HepG2 (cell line): ENCODE measurements around the gene STK17A. TPM values are rescaled to one million over a fixed set of nuclear protein-coding genes. Genes with fewer than 3 reads are reported as not detected.

Experiments used
- ATAC-seq: fragments of 200-7000 bp; cut with Tn5 transposase; 3 replicates; pipeline ENCODE4 v1.9.1; 2020; ENCODE audit warnings: mild to moderate bottlenecking, moderate library complexity
- BruUV-seq: library from RNA; stranded (reverse); fragments of 400-500 nt; replicated peaks from 2 replicates; lab custom pipeline; 2021; lab: Mats Ljungman, UMichigan
- CTCF ChIA-PET: fragments of 300-600 bp; formaldehyde crosslinking; extraction: SDS; loops from one replicate; lab custom pipeline; 2021; ENCODE audit warnings: low total read pairs, inconsistent platforms, low intra/inter-chr PET ratio; lab: Yijun Ruan, JAX
- POLR2A ChIA-PET: fragments of 350-600 bp; sonication (Branson Sonifier 250); formaldehyde crosslinking; loops from one replicate; lab custom pipeline; 2020; ENCODE audit warnings: antibody characterized with exemption, inconsistent platforms; lab: Yijun Ruan, JAX
- DNase-seq: peaks from one replicate; pipeline ENCODE4 v3.0.0-alpha.2; 2015; ENCODE audit warnings: low spot score
- FAIRE-seq: peaks from 3 replicates; lab custom pipeline; 2011; peaks lifted over from hg19 to GRCh38; lab: Jason Lieb, UNC
- H2AFZ ChIP-seq: one replicate; pipeline ENCODE4 v1.6.1; 2011; ENCODE audit warnings: low read length, inconsistent platforms
- H3K27ac ChIP-seq: fragments of 300-600 bp; 3 replicates; pipeline ENCODE4 v1.8.0; 2011; ENCODE audit warnings: mixed run types, mild to moderate bottlenecking, mixed read lengths, low read length, inconsistent platforms; ENCODE audit not compliant: insufficient read depth; ENCODE audit errors: extremely low read length
- H3K27me3 ChIP-seq, 2 experiments: fragments of 200-600 bp in 1 of 2; 2 replicates in 1 of 2; 3 replicates in 1 of 2; pipeline versions ENCODE4 v1.6.0 to v1.8.0; 2011; ENCODE audit warnings: low read length in 2 of 2, mild to moderate bottlenecking in 2 of 2, moderate library complexity in 2 of 2, inconsistent platforms in 1 of 2; ENCODE audit not compliant: insufficient read depth in 2 of 2, control insufficient read depth in 1 of 2
- H3K36me3 ChIP-seq, 2 experiments: fragments of 200-600 bp in 1 of 2; replicated peaks in 1 of 2; 2 replicates in 1 of 2; 3 replicates in 1 of 2; pipeline versions ENCODE4 v1.5.1 to v1.8.0; 2011; ENCODE audit warnings: low read length in 2 of 2, inconsistent platforms in 1 of 2; ENCODE audit not compliant: insufficient read depth in 2 of 2, control insufficient read depth in 1 of 2
- H3K4me1 ChIP-seq: 2 replicates; pipeline ENCODE4 v1.5.1; 2012; ENCODE audit warnings: low read length, inconsistent platforms; ENCODE audit not compliant: insufficient read depth
- H3K4me2 ChIP-seq: 2 replicates; pipeline ENCODE4 v1.6.0; 2011; ENCODE audit warnings: low read depth, low read length, inconsistent platforms
- H3K4me3 ChIP-seq, 3 experiments: fragments of 200-600 bp in 1 of 3; sonication (generic), shearing (Covaris generic) in 1 of 3; replicated peaks in 1 of 3; 2 replicates each; pipeline ENCODE4 v1.5.1; 2011 to 2016; ENCODE audit warnings: low read length in 3 of 3, inconsistent platforms in 2 of 3, low read depth in 2 of 3, mild to moderate bottlenecking in 2 of 3, control low read depth in 1 of 3, mixed read lengths in 1 of 3; ENCODE audit not compliant: insufficient read depth in 1 of 3
- H3K79me2 ChIP-seq: one replicate; pipeline ENCODE4 v1.6.1; 2011; ENCODE audit warnings: low read length, inconsistent platforms; ENCODE audit not compliant: insufficient read depth
- H3K9ac ChIP-seq: 2 replicates; pipeline ENCODE4 v1.6.0; 2011; ENCODE audit warnings: mild to moderate bottlenecking, low read depth, low read length, inconsistent platforms; ENCODE audit not compliant: insufficient read depth
- H3K9me3 ChIP-seq: 2 replicates; pipeline ENCODE4 v1.5.1; 2012; ENCODE audit warnings: mild to moderate bottlenecking, low read length
- H4K20me1 ChIP-seq: 2 replicates; pipeline ENCODE4 v1.6.0; 2011; ENCODE audit warnings: inconsistent platforms, mild to moderate bottlenecking, low read length, moderate library complexity; ENCODE audit not compliant: insufficient read depth
- FOSL1 ChIP-seq: sonication (generic); formaldehyde crosslinking; IDR thresholded peaks from 2 replicates; pipeline ENCODE4 v1.9.0; 2021; ENCODE audit warnings: missing genetic modification reagents, borderline replicate concordance
- FOXO1 ChIP-seq: sonication (generic); formaldehyde crosslinking; IDR thresholded peaks from 2 replicates; pipeline ENCODE4 v1.4.0; 2020; ENCODE audit warnings: missing genetic modification reagents
- HDAC1 ChIP-seq: sonication (generic); formaldehyde crosslinking; IDR thresholded peaks from 2 replicates; pipeline ENCODE4 v1.5.1; 2020; ENCODE audit warnings: mild to moderate bottlenecking, missing genetic modification reagents
- HNF4G ChIP-seq, 2 experiments: sonication (generic) in 1 of 2; formaldehyde crosslinking in 1 of 2; IDR thresholded peaks; 2 replicates each; pipeline versions ENCODE4 v1.4.0 to v1.6.1; 2011 to 2020; ENCODE audit warnings: borderline replicate concordance in 2 of 2, low read depth in 2 of 2, mild to moderate bottlenecking in 2 of 2, low read length in 1 of 2, missing genetic modification reagents in 1 of 2, moderate library complexity in 1 of 2
- IRF2 ChIP-seq: IDR thresholded peaks from 2 replicates; pipeline ENCODE4 v1.6.1; 2018; ENCODE audit warnings: missing genetic modification reagents, missing compliant biosample characterization
- MBD4 ChIP-seq: IDR thresholded peaks from 2 replicates; pipeline ENCODE4 v1.6.1; 2012; ENCODE audit warnings: low read length, inconsistent platforms, borderline replicate concordance
- MEIS1 ChIP-seq: sonication (generic); formaldehyde crosslinking; IDR thresholded peaks from 2 replicates; pipeline ENCODE4 v1.9.0; 2021; ENCODE audit warnings: mild to moderate bottlenecking, missing genetic modification reagents, moderate library complexity, borderline replicate concordance
- MIER3 ChIP-seq: IDR thresholded peaks from 2 replicates; pipeline ENCODE4 v1.6.1; 2016; ENCODE audit warnings: missing compliant biosample characterization, borderline replicate concordance
- NBN ChIP-seq: fragments of 450-650 bp; conservative IDR thresholded peaks from 2 replicates; pipeline ENCODE4 v1.6.1; 2017
- RFX1 ChIP-seq: fragments of 450-650 bp; IDR thresholded peaks from 2 replicates; pipeline ENCODE4 v1.6.1; 2017
- SP5 ChIP-seq: IDR thresholded peaks from 2 replicates; pipeline ENCODE4 v1.6.1; 2016; ENCODE audit warnings: low read depth, borderline replicate concordance
- ZFX ChIP-seq: sonication (generic); formaldehyde crosslinking; IDR thresholded peaks from 2 replicates; pipeline ENCODE4 v1.4.0; 2020; ENCODE audit warnings: mild to moderate bottlenecking, low read depth, missing genetic modification reagents, moderate library complexity
- ZMAT3 ChIP-seq: sonication (generic); formaldehyde crosslinking; conservative IDR thresholded peaks from 2 replicates; pipeline ENCODE4 v1.7.0; 2021; ENCODE audit warnings: missing genetic modification reagents
- ZNF225 ChIP-seq: sonication (generic); formaldehyde crosslinking; IDR thresholded peaks from 2 replicates; pipeline ENCODE4 v1.4.0; 2020; ENCODE audit warnings: mild to moderate bottlenecking, missing genetic modification reagents
- ZNF577 ChIP-seq: sonication (generic); formaldehyde crosslinking; IDR thresholded peaks from 2 replicates; pipeline ENCODE4 v1.4.0; 2020; ENCODE audit warnings: mild to moderate bottlenecking, low read depth, missing genetic modification reagents, borderline replicate concordance
- ZNF615 ChIP-seq: sonication (generic); formaldehyde crosslinking; IDR thresholded peaks from 2 replicates; pipeline ENCODE4 v1.5.0; 2020; ENCODE audit warnings: mild to moderate bottlenecking, missing genetic modification reagents, borderline replicate concordance
- ZSCAN22 ChIP-seq: sonication (generic); formaldehyde crosslinking; IDR thresholded peaks from 2 replicates; pipeline ENCODE4 v1.4.0; 2020; ENCODE audit warnings: mild to moderate bottlenecking, missing genetic modification reagents
- WGBS: methylation state at CpG from one replicate; pipeline ENCODE4 v1.1.6; 2017; ENCODE audit warnings: low lambda C conversion rate; 5-methylcytosine and 5-hydroxymethylcytosine counted together
- in situ Hi-C: cut with HindIII; loops from 2 replicates; pipeline ENCODE4 v1.10.0; 2017; ENCODE audit warnings: low pct_unique_long_range_greater_than_20kb; ENCODE audit not compliant: extremely low pct_ligation_motif_present
- intact Hi-C: fragments of 100-400 bp; cut with micrococcal nuclease; formaldehyde crosslinking; loops from one replicate; pipeline ENCODE4 v1.10.0; 2022; ENCODE audit not compliant: unreplicated experiment
- polyA plus RNA-seq, 8 experiments: library from polyadenylated mRNA; depleted of rRNA in 3 of 8; stranded (reverse) in 7 of 8; unstranded in 1 of 8; fragments of >200 nt; fragmentation: Illumina TruSeq in 4 of 8; extraction: Trizol in 4 of 8; gene quantifications; 2 replicates each; pipeline versions ENCODE4 v1.2.1 to v1.2.3, GENCODE V29; 2011 to 2016; ENCODE audit warnings: low read depth in 4 of 8, missing spikeins in 1 of 8, mixed read lengths in 1 of 8; ENCODE audit not compliant: insufficient read depth in 1 of 8
- total RNA-seq, 5 experiments: library from RNA; depleted of rRNA; stranded (reverse); fragments of >200 nt; fragmentation: Illumina TruSeq; extraction: Trizol; gene quantifications; 2 replicates each; pipeline ENCODE4 v1.2.3, GENCODE V29; 2016; ENCODE audit warnings: low read depth in 1 of 5
- TF ChIP-seq, protein P1 (sequence below): IDR thresholded peaks from 2 replicates; pipeline ENCODE4 v1.6.1; 2016; ENCODE audit warnings: missing genetic modification reagents, missing compliant biosample characterization
- TF ChIP-seq, protein P2 (sequence below): sonication (generic); formaldehyde crosslinking; IDR thresholded peaks from 2 replicates; pipeline ENCODE4 v1.8.0; 2022; ENCODE audit warnings: missing genetic modification reagents, mild to moderate bottlenecking, inconsistent platforms, borderline replicate concordance
- TF ChIP-seq, protein P3 (sequence below): sonication (generic); formaldehyde crosslinking; IDR thresholded peaks from 2 replicates; pipeline ENCODE4 v1.8.1; 2023; ENCODE audit warnings: mild to moderate bottlenecking, missing genetic modification reagents, borderline replicate concordance

STK17A gene
- total and polyA plus RNA-seq, 2 of the 13 experiments (the other 11 are each of a cell fraction or from before 2014, with no cell fraction given) = 18.6 to 24.3 TPM

DNA sequence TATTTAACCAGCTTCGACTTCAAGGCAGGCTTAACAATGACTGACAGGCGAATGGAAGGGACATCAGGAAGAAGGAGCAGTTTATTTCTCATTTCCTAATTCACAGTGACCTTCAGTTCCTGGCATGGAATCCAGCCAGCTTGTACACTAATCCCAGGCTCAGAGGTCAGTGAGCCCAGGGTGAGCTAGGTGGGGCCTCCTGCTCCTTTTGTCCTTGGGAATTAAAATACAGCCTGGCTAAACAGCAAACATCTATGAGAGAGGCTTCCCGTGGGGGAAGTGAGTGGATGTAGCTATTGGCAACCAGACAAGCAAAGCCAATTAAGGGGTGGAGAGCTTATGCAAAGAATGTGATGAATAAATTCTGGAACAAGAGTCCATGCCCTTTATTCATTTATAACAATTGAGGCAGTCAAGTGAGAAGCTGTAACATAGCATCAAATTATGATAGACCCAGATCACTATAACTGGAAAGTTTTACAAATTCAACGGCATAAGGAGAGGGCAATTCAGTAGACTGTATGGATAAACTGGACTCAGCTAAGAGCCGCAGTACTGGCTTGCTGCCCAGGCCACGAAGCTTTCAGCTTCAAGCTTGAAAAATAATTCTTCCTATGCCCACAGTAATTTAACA is 57.1 kb downstream of the STK17A start:
- ATAC-seq (peak; percentile 96), DNase-seq (peak; percentile 98), FAIRE-seq (peak; percentile 88)
- no peaks in the 10 kb centered on the region for H3K27me3 ChIP-seq
- in situ Hi-C loops = loop anchor here (10.0 kb wide), 1 partner anchor 55 kb away; no protein-coding TSS in a partner anchor
- POLR2A ChIA-PET = interaction anchor here (0.6 to 1.8 kb wide), 9 partner anchors 11 to 265 kb away, joined by 3 to 17 read pairs (median 4); partner anchors contain the start of genes COA1 and STK17A
- intact Hi-C loops = loop anchor here (2.0 to 5.0 kb wide), 3 partner anchors 19 to 62 kb away; partner anchors contain the start of gene STK17A
- H3K4me1 ChIP-seq = peaks cover 64% of the 10 kb centered on the region
- no TSS peak for BruUV-seq
- peaks cover 16 to 45% of the 10 kb centered on the region in 2 experiments; a peak in 4 of 5 replicates for H3K36me3 ChIP-seq
- H3K4me3 ChIP-seq = no peak overlapping the region; a peak in 1 of 6 replicates
- peak overlapping the region; percentile 38; the same call in 1 of the 2 replicates for H3K4me2 ChIP-seq
- whole genome bisulfite sequencing = 30% methylated on average over 6 of the region's 6 CpGs
- CTCF ChIA-PET = no interaction called here
- peaks cover 3% of the 10 kb centered on the region for H3K79me2 ChIP-seq
- H4K20me1 ChIP-seq = no peaks in the 10 kb centered on the region
- no peak overlapping the region for H2AFZ ChIP-seq
- no peaks in the 10 kb centered on the region for H3K9me3 ChIP-seq
- H3K9ac ChIP-seq = peak overlapping the region; percentile 68
- peak overlapping the region; percentile 97 for H3K27ac ChIP-seq
- TF ChIP-seq MEIS1 (CRISPR knock-in tag) = peak; percentile 81; the same call in 1 of the 2 replicates
- TF ChIP-seq ZNF225 (CRISPR knock-in tag) = no peak
- no peak for TF ChIP-seq ZSCAN22 (CRISPR knock-in tag)
- TF ChIP-seq HDAC1 (CRISPR knock-in tag) = peak; percentile 76
- peak; percentile 38; the same call in 1 of the 2 replicates for TF ChIP-seq FOSL1 (CRISPR knock-in tag)
- TF ChIP-seq FOXO1 = peak; percentile 90
- peak; percentile 94 for TF ChIP-seq HNF4G (IDR thresholded peaks at IDR 0.05; ENCODE audit: borderline replicate concordance, low read depth, low read length)
- TF ChIP-seq HNF4G (CRISPR knock-in tag; IDR thresholded peaks at IDR 0.05; ENCODE audit: borderline replicate concordance, low read depth) = peak; percentile 95; the same call in 1 of the 2 replicates
- TF ChIP-seq, protein P1, sequence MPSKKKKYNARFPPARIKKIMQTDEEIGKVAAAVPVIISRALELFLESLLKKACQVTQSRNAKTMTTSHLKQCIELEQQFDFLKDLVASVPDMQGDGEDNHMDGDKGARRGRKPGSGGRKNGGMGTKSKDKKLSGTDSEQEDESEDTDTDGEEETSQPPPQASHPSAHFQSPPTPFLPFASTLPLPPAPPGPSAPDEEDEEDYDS (CRISPR knock-in tag) = peak; percentile 29; the same call in 1 of the 2 replicates
- TF ChIP-seq MBD4 = no peak
- peak; percentile 67 for TF ChIP-seq SP5 (CRISPR knock-in tag)
- TF ChIP-seq RFX1 = peak; percentile 91
- TF ChIP-seq ZNF577 = no peak
- TF ChIP-seq, protein P2, sequence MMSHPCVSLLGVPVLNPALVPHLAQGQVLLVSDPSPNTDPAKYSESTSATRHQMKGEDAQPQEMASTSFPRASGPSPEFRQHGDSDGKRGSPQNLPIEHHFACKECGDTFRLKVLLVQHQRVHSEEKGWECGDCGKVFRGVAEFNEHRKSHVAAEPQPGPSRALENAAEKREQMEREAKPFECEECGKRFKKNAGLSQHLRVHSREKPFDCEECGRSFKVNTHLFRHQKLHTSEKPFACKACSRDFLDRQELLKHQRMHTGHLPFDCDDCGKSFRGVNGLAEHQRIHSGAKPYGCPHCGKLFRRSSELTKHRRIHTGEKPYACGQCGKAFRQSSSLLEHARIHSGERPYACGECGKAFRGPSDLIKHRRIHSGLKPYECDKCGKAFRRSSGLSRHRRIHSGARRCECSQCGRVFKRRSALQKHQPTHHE (CRISPR knock-in tag) = peak; percentile 54; the same call in 1 of the 2 replicates
- peak; percentile 93 for TF ChIP-seq MIER3 (CRISPR knock-in tag)
- peak; percentile 85; the same call in 1 of the 2 replicates for TF ChIP-seq IRF2 (CRISPR knock-in tag)
- no peak for TF ChIP-seq ZMAT3 (CRISPR knock-in tag)
- TF ChIP-seq NBN = no peak
- no peak for TF ChIP-seq ZNF615 (CRISPR knock-in tag)
- TF ChIP-seq, protein P3, sequence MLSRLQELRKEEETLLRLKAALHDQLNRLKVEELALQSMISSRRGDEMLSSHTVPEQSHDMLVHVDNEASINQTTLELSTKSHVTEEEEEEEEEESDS (CRISPR knock-in tag) = no peak
- 0 out of 2 replicates have a peak, but pooled peaks have one; percentile 29 for TF ChIP-seq ZFX (CRISPR knock-in tag)
